WTC11 (cell line): ENCODE data around the gene RCAN2.

Source experiments
- CTCF ChIP-seq: fragments of 200-600 bp; IDR thresholded peaks from 2 replicates; pipeline ENCODE4 v1.8.0; 2022; ENCODE audit warnings: antibody characterized with exemption
- IRF1 ChIP-seq: sonication (generic); formaldehyde crosslinking; IDR thresholded peaks from 2 replicates; pipeline ENCODE4 v1.8.0; 2023; ENCODE audit warnings: missing genetic modification reagents
- NFE2L1 ChIP-seq: sonication (generic); formaldehyde crosslinking; IDR thresholded peaks from 2 replicates; pipeline ENCODE4 v1.8.1; 2023; ENCODE audit warnings: missing genetic modification reagents
- TEAD1 ChIP-seq: sonication (generic); formaldehyde crosslinking; IDR thresholded peaks from 2 replicates; pipeline ENCODE4 v1.8.0; 2022; ENCODE audit warnings: mild to moderate bottlenecking, missing genetic modification reagents
- USF2 ChIP-seq: sonication (generic); formaldehyde crosslinking; IDR thresholded peaks from 2 replicates; pipeline ENCODE4 v1.8.1; 2023; ENCODE audit warnings: mild to moderate bottlenecking, missing genetic modification reagents, moderate library complexity
- ZNF232 ChIP-seq: sonication (generic); formaldehyde crosslinking; IDR thresholded peaks from 2 replicates; pipeline ENCODE4 v1.8.0; 2022; ENCODE audit warnings: mild to moderate bottlenecking, missing genetic modification reagents
- ZSCAN18 ChIP-seq: fragments of 250-450 bp; sonication (Bioruptor Pico); IDR thresholded peaks from 2 replicates; pipeline ENCODE4 v2.1.2; 2022; ENCODE audit warnings: mild to moderate bottlenecking, moderate library complexity
- TF ChIP-seq, protein P1 (sequence below): sonication (generic); formaldehyde crosslinking; IDR thresholded peaks from 2 replicates; pipeline ENCODE4 v1.8.0; 2022; ENCODE audit warnings: missing genetic modification reagents
- TF ChIP-seq, protein P2 (sequence below): sonication (generic); formaldehyde crosslinking; IDR thresholded peaks from 2 replicates; pipeline ENCODE4 v1.8.1; 2022; ENCODE audit warnings: missing genetic modification reagents, borderline replicate concordance
- TF ChIP-seq, protein P3 (sequence below): fragments of 250-450 bp; sonication (Bioruptor Pico); IDR thresholded peaks from 2 replicates; pipeline ENCODE4 v1.9.0; 2021; ENCODE audit warnings: moderate library complexity, mild to moderate bottlenecking, inconsistent platforms, borderline replicate concordance

- TF ChIP-seq CTCF = no peak
- TF ChIP-seq, protein P1, sequence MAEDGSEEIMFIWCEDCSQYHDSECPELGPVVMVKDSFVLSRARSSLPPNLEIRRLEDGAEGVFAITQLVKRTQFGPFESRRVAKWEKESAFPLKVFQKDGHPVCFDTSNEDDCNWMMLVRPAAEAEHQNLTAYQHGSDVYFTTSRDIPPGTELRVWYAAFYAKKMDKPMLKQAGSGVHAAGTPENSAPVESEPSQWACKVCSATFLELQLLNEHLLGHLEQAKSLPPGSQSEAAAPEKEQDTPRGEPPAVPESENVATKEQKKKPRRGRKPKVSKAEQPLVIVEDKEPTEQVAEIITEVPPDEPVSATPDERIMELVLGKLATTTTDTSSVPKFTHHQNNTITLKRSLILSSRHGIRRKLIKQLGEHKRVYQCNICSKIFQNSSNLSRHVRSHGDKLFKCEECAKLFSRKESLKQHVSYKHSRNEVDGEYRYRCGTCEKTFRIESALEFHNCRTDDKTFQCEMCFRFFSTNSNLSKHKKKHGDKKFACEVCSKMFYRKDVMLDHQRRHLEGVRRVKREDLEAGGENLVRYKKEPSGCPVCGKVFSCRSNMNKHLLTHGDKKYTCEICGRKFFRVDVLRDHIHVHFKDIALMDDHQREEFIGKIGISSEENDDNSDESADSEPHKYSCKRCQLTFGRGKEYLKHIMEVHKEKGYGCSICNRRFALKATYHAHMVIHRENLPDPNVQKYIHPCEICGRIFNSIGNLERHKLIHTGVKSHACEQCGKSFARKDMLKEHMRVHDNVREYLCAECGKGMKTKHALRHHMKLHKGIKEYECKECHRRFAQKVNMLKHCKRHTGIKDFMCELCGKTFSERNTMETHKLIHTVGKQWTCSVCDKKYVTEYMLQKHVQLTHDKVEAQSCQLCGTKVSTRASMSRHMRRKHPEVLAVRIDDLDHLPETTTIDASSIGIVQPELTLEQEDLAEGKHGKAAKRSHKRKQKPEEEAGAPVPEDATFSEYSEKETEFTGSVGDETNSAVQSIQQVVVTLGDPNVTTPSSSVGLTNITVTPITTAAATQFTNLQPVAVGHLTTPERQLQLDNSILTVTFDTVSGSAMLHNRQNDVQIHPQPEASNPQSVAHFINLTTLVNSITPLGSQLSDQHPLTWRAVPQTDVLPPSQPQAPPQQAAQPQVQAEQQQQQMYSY = no peak
- TF ChIP-seq TEAD1 = no peak
- TF ChIP-seq NFE2L1 = no peak
- TF ChIP-seq IRF1 = no peak
- no peak for TF ChIP-seq ZNF232 (CRISPR knock-in tag)
- TF ChIP-seq, protein P2, sequence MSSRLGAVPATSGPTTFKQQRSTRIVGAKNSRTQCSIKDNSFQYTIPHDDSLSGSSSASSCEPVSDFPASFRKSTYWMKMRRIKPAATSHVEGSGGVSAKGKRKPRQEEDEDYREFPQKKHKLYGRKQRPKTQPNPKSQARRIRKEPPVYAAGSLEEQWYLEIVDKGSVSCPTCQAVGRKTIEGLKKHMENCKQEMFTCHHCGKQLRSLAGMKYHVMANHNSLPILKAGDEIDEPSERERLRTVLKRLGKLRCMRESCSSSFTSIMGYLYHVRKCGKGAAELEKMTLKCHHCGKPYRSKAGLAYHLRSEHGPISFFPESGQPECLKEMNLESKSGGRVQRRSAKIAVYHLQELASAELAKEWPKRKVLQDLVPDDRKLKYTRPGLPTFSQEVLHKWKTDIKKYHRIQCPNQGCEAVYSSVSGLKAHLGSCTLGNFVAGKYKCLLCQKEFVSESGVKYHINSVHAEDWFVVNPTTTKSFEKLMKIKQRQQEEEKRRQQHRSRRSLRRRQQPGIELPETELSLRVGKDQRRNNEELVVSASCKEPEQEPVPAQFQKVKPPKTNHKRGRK (CRISPR knock-in tag) = no peak
- TF ChIP-seq, protein P3, sequence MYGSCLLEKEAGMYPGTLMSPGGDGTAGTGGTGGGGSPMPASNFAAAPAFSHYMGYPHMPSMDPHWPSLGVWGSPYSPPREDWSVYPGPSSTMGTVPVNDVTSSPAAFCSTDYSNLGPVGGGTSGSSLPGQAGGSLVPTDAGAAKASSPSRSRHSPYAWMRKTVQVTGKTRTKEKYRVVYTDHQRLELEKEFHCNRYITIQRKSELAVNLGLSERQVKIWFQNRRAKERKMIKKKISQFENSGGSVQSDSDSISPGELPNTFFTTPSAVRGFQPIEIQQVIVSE = no peak
- TF ChIP-seq ZSCAN18 (CRISPR knock-in tag) = no peak
- TF ChIP-seq USF2 (CRISPR knock-in tag) = no peak
These were observed 248.3 kb downstream of the RCAN2 start for GRCh38 chr6:46242921-46243320.
